Upper lobe of right lung (tissue), 1 donor: ENCODE results near the gene PIAS4. TPM values are rescaled to one million over a fixed set of nuclear protein-coding genes. Genes with fewer than 3 reads are reported as not detected.
A peak's percentile ranks its signal among the peaks of the same experiment; 100 is the strongest.

Experiments used
- ATAC-seq: fragments of 200-7000 bp; cut with Tn5 transposase; one replicate; pipeline ENCODE4 v1.9.1; 2020; ENCODE audit warnings: mild to moderate bottlenecking, moderate library complexity
- DNase-seq: peaks from one replicate; pipeline ENCODE4 v3.0.0-alpha.2; 2020
- H3K27ac ChIP-seq: fragments of 200-600 bp; one replicate; pipeline ENCODE4 v1.8.0; 2022
- H3K27me3 ChIP-seq: fragments of 200-600 bp; one replicate; pipeline ENCODE4 v1.8.0; 2022; ENCODE audit warnings: mild to moderate bottlenecking
- H3K36me3 ChIP-seq: fragments of 200-600 bp; one replicate; pipeline ENCODE4 v1.8.0; 2022
- H3K4me1 ChIP-seq: fragments of 200-600 bp; one replicate; pipeline ENCODE4 v1.8.0; 2022
- H3K4me3 ChIP-seq: fragments of 200-600 bp; one replicate; pipeline ENCODE4 v1.8.0; 2022; ENCODE audit warnings: mild to moderate bottlenecking
- H3K9me3 ChIP-seq: fragments of 200-600 bp; one replicate; pipeline ENCODE4 v1.8.0; 2022
- CTCF ChIP-seq: fragments of 200-600 bp; IDR thresholded peaks from one replicate; pipeline ENCODE4 v1.8.0; 2022; ENCODE audit warnings: antibody characterized with exemption
- intact Hi-C: fragments of 100-400 bp; cut with DNase I; formaldehyde crosslinking; loops from one replicate; pipeline ENCODE4 v1.11.0; 2022
- total RNA-seq: library from RNA; stranded (reverse); fragmentation: NEBNext Ultra II Directional; extraction: Animal tissue kit (Norgen Biotek cat#: 25700); gene quantifications from one replicate; pipeline ENCODE4 v1.2.1, GENCODE V29; 2021
- donor health status: DM: no; HTN: yes; CAD: no; lungs with severe emphysema.

The PIAS4 gene
- total RNA-seq, 1 donor from 2014 or later, result 25.4 TPM

- Histone ChIP-seq H3K4me3 (no peak overlapping the region), H3K36me3 (peaks cover 24% of the 10 kb centered on the region), H3K27me3 (no peaks in the 10 kb centered on the region), H3K9me3 (no peaks in the 10 kb centered on the region), H3K4me1 (peaks cover 6% of the 10 kb centered on the region), H3K27ac (no peak overlapping the region)
- DNase-seq, result no peak
- no peak for ATAC-seq
- TF ChIP-seq CTCF, result no peak
- intact Hi-C loops, result no loop called here
Measured at GRCh38 chr19:4018140-4018613, 10.6 kb downstream of the PIAS4 start.

- TF ChIP-seq CTCF, result no peak
- Histone ChIP-seq H3K27ac (no peak overlapping the region), H3K4me1 (peaks cover 6% of the 10 kb centered on the region), H3K4me3 (no peak overlapping the region), H3K9me3 (no peaks in the 10 kb centered on the region), H3K27me3 (no peaks in the 10 kb centered on the region), H3K36me3 (peaks cover 16% of the 10 kb centered on the region)
- ATAC-seq (no peak), DNase-seq (no peak)
- intact Hi-C loops, result no loop called here
Measured at GRCh38 chr19:4018775-4019504, 11.4 kb downstream of the PIAS4 start.

- peaks cover 4% of the 10 kb centered on the region for H3K4me1 ChIP-seq
- H3K36me3 ChIP-seq, result peaks cover 10% of the 10 kb centered on the region
- H3K9me3 ChIP-seq, result no peaks in the 10 kb centered on the region
- intact Hi-C loops, result no loop called here
- DNase-seq (no peak), ATAC-seq (no peak)
- H3K4me3 ChIP-seq, result no peak overlapping the region
- no peak overlapping the region for H3K27ac ChIP-seq
- no peaks in the 10 kb centered on the region for H3K27me3 ChIP-seq
- TF ChIP-seq CTCF, result no peak
Measured at GRCh38 chr19:4019578-4019977, 12.0 kb downstream of the PIAS4 start.

GRCh38 chr19:4023600-4024398 is 16.3 kb downstream of the PIAS4 start:
- Histone ChIP-seq H3K27ac (no peak overlapping the region), H3K27me3 (no peaks in the 10 kb centered on the region), H3K36me3 (peaks cover 21% of the 10 kb centered on the region), H3K4me3 (no peak overlapping the region), H3K4me1 (no peaks in the 10 kb centered on the region), H3K9me3 (no peaks in the 10 kb centered on the region)
- peak; percentile 63 for DNase-seq
- ATAC-seq, result peak; percentile 13
- no peak for TF ChIP-seq CTCF
- intact Hi-C loops, result no loop called here

GRCh38 chr19:4025317-4025716 is 17.8 kb downstream of the PIAS4 start:
- H3K27ac ChIP-seq, result no peak overlapping the region
- intact Hi-C loops, result no loop called here
- H3K4me3 ChIP-seq, result no peak overlapping the region
- ATAC-seq, result peak; percentile 9
- DNase-seq, result no peak
- no peaks in the 10 kb centered on the region for H3K9me3 ChIP-seq
- TF ChIP-seq CTCF, result no peak
- no peaks in the 10 kb centered on the region for H3K27me3 ChIP-seq
- H3K4me1 ChIP-seq, result no peaks in the 10 kb centered on the region
- peaks cover 29% of the 10 kb centered on the region for H3K36me3 ChIP-seq
